ENCODE measurements around the gene CXorf58.

DNA sequence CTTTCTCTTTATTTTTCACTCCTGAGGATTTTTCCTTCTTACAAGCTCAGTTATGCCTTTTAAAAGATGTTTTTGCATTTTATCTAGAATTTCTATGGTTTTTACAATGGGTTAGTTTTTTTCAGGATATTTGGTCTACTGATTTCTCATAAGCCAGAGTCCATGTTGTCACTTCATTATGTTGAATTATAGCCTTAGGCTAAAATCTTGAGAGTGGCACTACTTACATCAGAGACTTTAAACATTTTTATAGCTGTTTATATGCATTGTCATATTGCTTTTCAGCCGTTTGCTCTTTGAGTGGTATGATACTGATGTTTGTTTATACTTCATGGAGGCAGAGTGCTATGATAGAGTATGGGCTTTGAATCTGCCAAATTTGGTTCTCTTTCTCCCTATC, 36.4 kb downstream of the CXorf58 start:
- TF ChIP-seq CTCF (IDR thresholded peaks at IDR 0.05): no peak
- TF ChIP-seq POLR2A (IDR thresholded peaks at IDR 0.05): no peak
